HepG2 (cell line): ENCODE measurements around the gene NPSR1. TPM values are rescaled to one million over a fixed set of nuclear protein-coding genes. Genes with fewer than 3 reads are reported as not detected.

ENCODE experiments used
- ARID5B ChIP-seq: IDR thresholded peaks from 2 replicates; pipeline ENCODE4 v1.4.0; 2020; ENCODE audit warnings: mild to moderate bottlenecking, missing genetic modification reagents
- DRAP1 ChIP-seq: IDR thresholded peaks from 2 replicates; pipeline ENCODE4 v1.6.1; 2016; ENCODE audit warnings: missing genetic modification reagents, missing compliant biosample characterization
- IRX3 ChIP-seq: sonication (generic); formaldehyde crosslinking; IDR thresholded peaks from 2 replicates; pipeline ENCODE4 v1.8.1; 2023; ENCODE audit warnings: mild to moderate bottlenecking, low read depth, missing genetic modification reagents, borderline replicate concordance
- PTBP1 ChIP-seq: fragments of 200-400 bp; formaldehyde crosslinking; IDR thresholded peaks from 2 replicates; pipeline ENCODE4 v1.6.1; 2018; ENCODE audit warnings: low read length, low read depth; ENCODE audit not compliant: poor library complexity, severe bottlenecking
- SMAD9 ChIP-seq: sonication (generic); formaldehyde crosslinking; IDR thresholded peaks from 2 replicates; pipeline ENCODE4 v1.5.1; 2020; ENCODE audit warnings: mild to moderate bottlenecking, missing genetic modification reagents
- SOX13 ChIP-seq, 3 experiments: fragments of 450-650 bp in 1 of 3; sonication (generic) in 1 of 3; formaldehyde crosslinking in 1 of 3; IDR thresholded peaks in 2 of 3; conservative IDR thresholded peaks in 1 of 3; 2 replicates each; pipeline versions ENCODE4 v1.5.0 to v1.6.1; 2016 to 2020; ENCODE audit warnings: antibody characterized with exemption in 1 of 3, mild to moderate bottlenecking in 1 of 3, missing compliant biosample characterization in 1 of 3, missing genetic modification reagents in 1 of 3, moderate library complexity in 1 of 3
- SRY ChIP-seq: sonication (generic); formaldehyde crosslinking; IDR thresholded peaks from 2 replicates; pipeline ENCODE4 v1.8.0; 2022; ENCODE audit warnings: mild to moderate bottlenecking, missing genetic modification reagents
- ZBTB39 ChIP-seq: sonication (generic); formaldehyde crosslinking; IDR thresholded peaks from 2 replicates; pipeline ENCODE4 v1.5.0; 2020; ENCODE audit warnings: missing genetic modification reagents
- ZBTB49 ChIP-seq: sonication (generic); formaldehyde crosslinking; IDR thresholded peaks from 2 replicates; pipeline ENCODE4 v1.4.0; 2020; ENCODE audit warnings: missing genetic modification reagents, borderline replicate concordance
- ZGPAT ChIP-seq: IDR thresholded peaks from 2 replicates; pipeline ENCODE4 v1.6.1; 2016; ENCODE audit warnings: mild to moderate bottlenecking
- ZNF687 ChIP-seq: sonication (generic); formaldehyde crosslinking; IDR thresholded peaks from 2 replicates; pipeline ENCODE4 v1.5.1; 2020; ENCODE audit warnings: mild to moderate bottlenecking, missing genetic modification reagents, moderate library complexity
- polyA plus RNA-seq, 8 experiments: library from polyadenylated mRNA; depleted of rRNA in 3 of 8; stranded (reverse) in 7 of 8; unstranded in 1 of 8; fragments of >200 nt; fragmentation: Illumina TruSeq in 4 of 8; extraction: Trizol in 4 of 8; gene quantifications; 2 replicates each; pipeline versions ENCODE4 v1.2.1 to v1.2.3, GENCODE V29; 2011 to 2016; ENCODE audit warnings: low read depth in 4 of 8, missing spikeins in 1 of 8, mixed read lengths in 1 of 8; ENCODE audit not compliant: insufficient read depth in 1 of 8
- total RNA-seq, 5 experiments: library from RNA; depleted of rRNA; stranded (reverse); fragments of >200 nt; fragmentation: Illumina TruSeq; extraction: Trizol; gene quantifications; 2 replicates each; pipeline ENCODE4 v1.2.3, GENCODE V29; 2016; ENCODE audit warnings: low read depth in 1 of 5

Gene NPSR1
- total and polyA plus RNA-seq, 2 of the 13 experiments (the other 11 are each of a cell fraction or from before 2014, with no cell fraction given) = not detected

GRCh38 chr7:34751725-34752643, 94.0 kb downstream of the NPSR1 start (continued):
- TF ChIP-seq ZNF687 (CRISPR knock-in tag) = peak; percentile 58
- peak; percentile 29; the same call in 1 of the 2 replicates for TF ChIP-seq ARID5B (CRISPR knock-in tag)
- no peak for TF ChIP-seq PTBP1
- TF ChIP-seq DRAP1 (CRISPR knock-in tag) = peak; percentile 74
- TF ChIP-seq ZGPAT (CRISPR knock-in tag) = no peak
- TF ChIP-seq ZBTB39 (CRISPR knock-in tag) = no peak
- no peak for TF ChIP-seq ZBTB49 (CRISPR knock-in tag)
- TF ChIP-seq IRX3 (CRISPR knock-in tag) = no peak
- no peak for TF ChIP-seq SOX13 (IDR thresholded peaks at IDR 0.05)
- peak in 1 of 2 experiments; percentile 40; a peak in 1 of 4 replicates for TF ChIP-seq SOX13 (CRISPR knock-in tag; conservative IDR thresholded peaks at IDR 0.05 in 1 of 2, IDR thresholded peaks at IDR 0.05 in 1 of 2)
- TF ChIP-seq SRY (CRISPR knock-in tag) = no peak
- no peak for TF ChIP-seq SMAD9 (CRISPR knock-in tag)
